Peyer's patch (tissue), 4 donors: ENCODE data around the gene DMGDH.

ENCODE experiments used
- POLR2A ChIP-seq, 2 donors: fragments of 450-650 bp; IDR thresholded peaks; one replicate each; pipeline ENCODE4 v1.5.1; 2017; ENCODE audit warnings: antibody characterized with exemption in 2 of 2, mild to moderate bottlenecking in 2 of 2, moderate library complexity in 2 of 2
- TF ChIP-seq, protein P1 (sequence below), 6 experiments: fragments of 450-650 bp in 4 of 6; fragments of 200-600 bp in 2 of 6; sonication (generic) in 1 of 6; IDR thresholded peaks; one replicate each; pipeline ENCODE4 v1.5.1; 2017 to 2019; ENCODE audit warnings: antibody characterized with exemption in 6 of 6, mild to moderate bottlenecking in 3 of 6, moderate library complexity in 1 of 6

- TF ChIP-seq, protein P1, sequence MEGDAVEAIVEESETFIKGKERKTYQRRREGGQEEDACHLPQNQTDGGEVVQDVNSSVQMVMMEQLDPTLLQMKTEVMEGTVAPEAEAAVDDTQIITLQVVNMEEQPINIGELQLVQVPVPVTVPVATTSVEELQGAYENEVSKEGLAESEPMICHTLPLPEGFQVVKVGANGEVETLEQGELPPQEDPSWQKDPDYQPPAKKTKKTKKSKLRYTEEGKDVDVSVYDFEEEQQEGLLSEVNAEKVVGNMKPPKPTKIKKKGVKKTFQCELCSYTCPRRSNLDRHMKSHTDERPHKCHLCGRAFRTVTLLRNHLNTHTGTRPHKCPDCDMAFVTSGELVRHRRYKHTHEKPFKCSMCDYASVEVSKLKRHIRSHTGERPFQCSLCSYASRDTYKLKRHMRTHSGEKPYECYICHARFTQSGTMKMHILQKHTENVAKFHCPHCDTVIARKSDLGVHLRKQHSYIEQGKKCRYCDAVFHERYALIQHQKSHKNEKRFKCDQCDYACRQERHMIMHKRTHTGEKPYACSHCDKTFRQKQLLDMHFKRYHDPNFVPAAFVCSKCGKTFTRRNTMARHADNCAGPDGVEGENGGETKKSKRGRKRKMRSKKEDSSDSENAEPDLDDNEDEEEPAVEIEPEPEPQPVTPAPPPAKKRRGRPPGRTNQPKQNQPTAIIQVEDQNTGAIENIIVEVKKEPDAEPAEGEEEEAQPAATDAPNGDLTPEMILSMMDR (IDR thresholded peaks at IDR 0.05) = no peak
- no peak for TF ChIP-seq POLR2A (IDR thresholded peaks at IDR 0.05)
These were observed 58.1 kb downstream of the DMGDH start for GRCh38 chr5:79011219-79011836.
